ENCODE results near the gene GATA3.

DNA sequence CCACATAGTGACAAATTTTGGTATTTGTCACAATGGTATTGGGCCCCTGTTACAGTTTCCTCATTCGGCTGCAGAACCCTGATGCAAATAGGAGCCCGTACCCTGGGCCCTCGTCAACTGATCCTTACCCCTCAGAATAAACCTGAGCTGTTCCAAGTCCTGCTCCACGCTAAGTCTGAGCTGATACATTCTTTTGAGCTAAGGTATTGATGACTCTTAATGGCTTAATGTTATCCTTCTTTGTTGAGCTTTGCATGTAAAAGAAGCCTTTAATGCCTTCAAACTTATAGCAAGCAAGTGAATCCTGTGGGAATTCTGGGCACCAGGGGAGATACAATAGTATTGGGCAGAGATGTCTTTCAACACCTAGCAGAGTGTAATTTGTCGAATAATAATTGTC, 31.8 kb downstream of the GATA3 start:
- TF ChIP-seq POLR2A (IDR thresholded peaks at IDR 0.05), result no peak
- TF ChIP-seq, protein P1, sequence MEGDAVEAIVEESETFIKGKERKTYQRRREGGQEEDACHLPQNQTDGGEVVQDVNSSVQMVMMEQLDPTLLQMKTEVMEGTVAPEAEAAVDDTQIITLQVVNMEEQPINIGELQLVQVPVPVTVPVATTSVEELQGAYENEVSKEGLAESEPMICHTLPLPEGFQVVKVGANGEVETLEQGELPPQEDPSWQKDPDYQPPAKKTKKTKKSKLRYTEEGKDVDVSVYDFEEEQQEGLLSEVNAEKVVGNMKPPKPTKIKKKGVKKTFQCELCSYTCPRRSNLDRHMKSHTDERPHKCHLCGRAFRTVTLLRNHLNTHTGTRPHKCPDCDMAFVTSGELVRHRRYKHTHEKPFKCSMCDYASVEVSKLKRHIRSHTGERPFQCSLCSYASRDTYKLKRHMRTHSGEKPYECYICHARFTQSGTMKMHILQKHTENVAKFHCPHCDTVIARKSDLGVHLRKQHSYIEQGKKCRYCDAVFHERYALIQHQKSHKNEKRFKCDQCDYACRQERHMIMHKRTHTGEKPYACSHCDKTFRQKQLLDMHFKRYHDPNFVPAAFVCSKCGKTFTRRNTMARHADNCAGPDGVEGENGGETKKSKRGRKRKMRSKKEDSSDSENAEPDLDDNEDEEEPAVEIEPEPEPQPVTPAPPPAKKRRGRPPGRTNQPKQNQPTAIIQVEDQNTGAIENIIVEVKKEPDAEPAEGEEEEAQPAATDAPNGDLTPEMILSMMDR (IDR thresholded peaks at IDR 0.05), result no peak

All from breast epithelium (tissue), 3 donors.